ENCODE measurements around the gene AP3S2. TPM values are rescaled to one million over a fixed set of nuclear protein-coding genes. Genes with fewer than 3 reads are reported as not detected.

The AP3S2 gene
- total and polyA plus RNA-seq, 2 of the 13 experiments (the other 11 are each of a cell fraction or from before 2014, with no cell fraction given): 17.6 to 44.4 TPM

DNA sequence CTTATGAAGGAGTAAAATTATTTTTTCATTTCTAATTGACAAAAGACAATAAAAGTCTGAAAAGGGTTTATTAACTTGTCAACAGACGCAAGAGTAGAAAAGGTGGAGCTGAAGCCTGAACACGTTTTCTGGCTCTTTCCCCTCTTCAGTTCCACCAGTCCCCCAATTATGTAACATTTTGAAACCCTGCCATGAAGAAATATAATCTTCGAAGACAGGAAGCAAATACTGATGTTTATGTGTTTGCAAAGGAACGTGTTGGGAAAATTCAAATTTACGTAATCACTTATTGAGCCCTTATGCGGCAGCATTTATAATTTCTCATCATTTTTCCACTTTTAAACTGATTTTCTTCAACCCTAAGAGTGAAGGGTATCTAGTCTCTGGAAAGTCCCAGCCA is 767 bp downstream of the AP3S2 start (continued):
- TF ChIP-seq, protein P1, sequence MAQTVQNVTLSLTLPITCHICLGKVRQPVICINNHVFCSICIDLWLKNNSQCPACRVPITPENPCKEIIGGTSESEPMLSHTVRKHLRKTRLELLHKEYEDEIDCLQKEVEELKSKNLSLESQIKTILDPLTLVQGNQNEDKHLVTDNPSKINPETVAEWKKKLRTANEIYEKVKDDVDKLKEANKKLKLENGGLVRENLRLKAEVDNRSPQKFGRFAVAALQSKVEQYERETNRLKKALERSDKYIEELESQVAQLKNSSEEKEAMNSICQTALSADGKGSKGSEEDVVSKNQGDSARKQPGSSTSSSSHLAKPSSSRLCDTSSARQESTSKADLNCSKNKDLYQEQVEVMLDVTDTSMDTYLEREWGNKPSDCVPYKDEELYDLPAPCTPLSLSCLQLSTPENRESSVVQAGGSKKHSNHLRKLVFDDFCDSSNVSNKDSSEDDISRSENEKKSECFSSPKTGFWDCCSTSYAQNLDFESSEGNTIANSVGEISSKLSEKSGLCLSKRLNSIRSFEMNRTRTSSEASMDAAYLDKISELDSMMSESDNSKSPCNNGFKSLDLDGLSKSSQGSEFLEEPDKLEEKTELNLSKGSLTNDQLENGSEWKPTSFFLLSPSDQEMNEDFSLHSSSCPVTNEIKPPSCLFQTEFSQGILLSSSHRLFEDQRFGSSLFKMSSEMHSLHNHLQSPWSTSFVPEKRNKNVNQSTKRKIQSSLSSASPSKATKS (CRISPR knock-in tag; IDR thresholded peaks at IDR 0.05): no peak
- no peak for TF ChIP-seq ZNF20 (CRISPR knock-in tag; IDR thresholded peaks at IDR 0.05)
- TF ChIP-seq ZNF101 (CRISPR knock-in tag; IDR thresholded peaks at IDR 0.05; ENCODE audit: borderline replicate concordance, low read depth): no peak
- TF ChIP-seq ZNF557 (CRISPR knock-in tag; IDR thresholded peaks at IDR 0.05): no peak
- TF ChIP-seq RNF2 (conservative IDR thresholded peaks at IDR 0.05; ENCODE audit: low read depth): no peak
- TF ChIP-seq ZNF367 (CRISPR knock-in tag; IDR thresholded peaks at IDR 0.05; ENCODE audit: borderline replicate concordance): no peak

DNA sequence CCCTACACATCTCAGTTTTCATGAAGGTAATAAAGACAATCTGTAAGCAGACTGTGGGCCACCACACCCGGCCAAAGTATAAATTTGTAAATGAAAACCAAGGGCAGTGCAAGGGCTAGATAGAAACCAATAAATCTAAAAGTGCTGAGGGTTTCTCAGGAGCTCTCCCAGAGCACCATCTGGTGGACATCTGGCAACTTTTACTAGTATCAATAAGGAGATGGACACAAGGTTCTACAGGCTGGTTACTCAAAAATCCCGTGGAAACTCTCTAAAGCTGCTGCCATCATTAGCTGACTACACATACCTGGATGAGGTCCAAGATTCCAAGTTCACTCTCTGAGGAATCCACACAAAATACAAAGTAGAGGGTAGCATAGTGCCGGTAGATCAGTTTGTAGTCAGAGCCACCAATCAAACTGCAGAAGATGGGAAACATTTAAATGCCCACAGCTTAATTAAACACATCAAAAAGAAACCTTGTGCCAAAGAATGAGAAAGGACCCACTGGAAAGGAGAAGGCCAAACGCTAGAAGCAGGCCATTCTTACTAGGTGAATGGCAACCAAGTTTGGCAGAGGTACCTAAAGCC is 5.5 kb downstream of the AP3S2 start:
- WGBS (ENCODE audit: low lambda C conversion rate): 72% methylated on average over 4 of the region's 4 CpGs
- intact Hi-C loops (cut with micrococcal nuclease; ENCODE audit: unreplicated experiment) (loop anchor here (1.0 kb wide), 2 partner anchors 128 to 148 kb away; no protein-coding TSS in a partner anchor), in situ Hi-C loops (cut with HindIII; ENCODE audit: extremely low pct_ligation_motif_present, low pct_unique_long_range_greater_than_20kb) (no loop called here)
- DNase-seq (ENCODE audit: low spot score): peak; percentile 56
- ChIA-PET CTCF (ENCODE audit: low intra/inter-chr PET ratio, low total read pairs) (interaction anchor here (0.9 to 2.4 kb wide), 2 partner anchors 127 to 148 kb away, joined by 6 to 26 read pairs; no protein-coding TSS in a partner anchor), POLR2A (interaction anchor here (1.0 to 1.5 kb wide), 2 partner anchors 25 to 76 kb away, joined by 3 to 4 read pairs; partner anchors contain the start of gene ARPIN)
- Histone ChIP-seq H3K4me1 (ENCODE audit: insufficient read depth, low read length) (peaks cover 14% of the 10 kb centered on the region; the same call in 1 of the 2 replicates), H3K9ac (ENCODE audit: insufficient read depth, low read depth, low read length) (no peak overlapping the region), H2AFZ (ENCODE audit: low read length) (no peak overlapping the region), H3K4me2 (ENCODE audit: low read depth, low read length) (no peak overlapping the region), H3K9me3 (ENCODE audit: low read length) (no peaks in the 10 kb centered on the region), H3K36me3 (replicated peaks in 1 of 2; ENCODE audit: control insufficient read depth in 1 of 2, insufficient read depth in 2 of 2, low read length in 2 of 2) (peaks cover 7 to 38% of the 10 kb centered on the region in 2 experiments), H4K20me1 (ENCODE audit: insufficient read depth, low read length) (no peaks in the 10 kb centered on the region), H3K79me2 (ENCODE audit: insufficient read depth, low read length) (peaks cover 12% of the 10 kb centered on the region), H3K27me3 (ENCODE audit: control insufficient read depth in 1 of 2, insufficient read depth in 2 of 2, low read length in 2 of 2) (no peaks in the 10 kb centered on the region), H3K27ac (ENCODE audit: extremely low read length, insufficient read depth, low read length) (no peak overlapping the region), H3K4me3 (replicated peaks in 1 of 3; ENCODE audit: insufficient read depth in 1 of 3, low read depth in 2 of 3, low read length in 3 of 3) (no peak overlapping the region)
- FAIRE-seq: peak; percentile 64
- ATAC-seq: peak; percentile 71
- BruUV-seq (replicated peaks): no TSS peak
- TF ChIP-seq TAF15 (IDR thresholded peaks at IDR 0.05; ENCODE audit: low read depth, low read length, poor library complexity, severe bottlenecking) (no peak), SMC3 (IDR thresholded peaks at IDR 0.05; ENCODE audit: low read length) (peak; percentile 39; the same call in 1 of the 2 replicates), GATAD1 (CRISPR knock-in tag; IDR thresholded peaks at IDR 0.05) (no peak), THYN1 (CRISPR knock-in tag; IDR thresholded peaks at IDR 0.05; ENCODE audit: borderline replicate concordance, low read depth) (no peak), BRCA1 (CRISPR knock-in tag; IDR thresholded peaks at IDR 0.05) (no peak), ZNF496 (CRISPR knock-in tag; IDR thresholded peaks at IDR 0.05; ENCODE audit: insufficient replicate concordance) (no peak), KMT2B (CRISPR knock-in tag; IDR thresholded peaks at IDR 0.05) (no peak), GABPB1 (CRISPR knock-in tag; IDR thresholded peaks at IDR 0.05) (no peak), ZNF317 (CRISPR knock-in tag; IDR thresholded peaks at IDR 0.05) (no peak), STAG1 (CRISPR knock-in tag; IDR thresholded peaks at IDR 0.05) (peak; percentile 76), PCBP2 (optimal IDR thresholded peaks at IDR 0.05; ENCODE audit: low read depth, low read length, poor library complexity, severe bottlenecking) (no peak), ZNF614 (CRISPR knock-in tag; IDR thresholded peaks at IDR 0.05; ENCODE audit: borderline replicate concordance) (no peak), ZZZ3 (CRISPR knock-in tag; IDR thresholded peaks at IDR 0.05; ENCODE audit: borderline replicate concordance) (no peak), RAD21 (CRISPR knock-in tag; IDR thresholded peaks at IDR 0.05) (peak; percentile 43; the same call in 1 of the 2 replicates)
- TF ChIP-seq, protein P2, sequence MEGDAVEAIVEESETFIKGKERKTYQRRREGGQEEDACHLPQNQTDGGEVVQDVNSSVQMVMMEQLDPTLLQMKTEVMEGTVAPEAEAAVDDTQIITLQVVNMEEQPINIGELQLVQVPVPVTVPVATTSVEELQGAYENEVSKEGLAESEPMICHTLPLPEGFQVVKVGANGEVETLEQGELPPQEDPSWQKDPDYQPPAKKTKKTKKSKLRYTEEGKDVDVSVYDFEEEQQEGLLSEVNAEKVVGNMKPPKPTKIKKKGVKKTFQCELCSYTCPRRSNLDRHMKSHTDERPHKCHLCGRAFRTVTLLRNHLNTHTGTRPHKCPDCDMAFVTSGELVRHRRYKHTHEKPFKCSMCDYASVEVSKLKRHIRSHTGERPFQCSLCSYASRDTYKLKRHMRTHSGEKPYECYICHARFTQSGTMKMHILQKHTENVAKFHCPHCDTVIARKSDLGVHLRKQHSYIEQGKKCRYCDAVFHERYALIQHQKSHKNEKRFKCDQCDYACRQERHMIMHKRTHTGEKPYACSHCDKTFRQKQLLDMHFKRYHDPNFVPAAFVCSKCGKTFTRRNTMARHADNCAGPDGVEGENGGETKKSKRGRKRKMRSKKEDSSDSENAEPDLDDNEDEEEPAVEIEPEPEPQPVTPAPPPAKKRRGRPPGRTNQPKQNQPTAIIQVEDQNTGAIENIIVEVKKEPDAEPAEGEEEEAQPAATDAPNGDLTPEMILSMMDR (CRISPR knock-in tag; IDR thresholded peaks at IDR 0.05): peak; percentile 60

Data from HepG2 (cell line).